Duodenal mucosa (tissue), 2 donors: ENCODE data around the gene RCAN3.

Experiments
- H3K27ac ChIP-seq: one replicate; pipeline ENCODE4 v1.7.0; 2013; ENCODE audit warnings: low read depth, low read length
- H3K27me3 ChIP-seq, 2 donors: one replicate each; pipeline ENCODE4 v1.7.0; 2013; ENCODE audit warnings: low read length in 2 of 2, control low read depth in 1 of 2; ENCODE audit not compliant: insufficient read depth in 2 of 2, control insufficient read depth in 1 of 2
- H3K36me3 ChIP-seq, 2 donors: one replicate each; pipeline ENCODE4 v1.7.0; 2013; ENCODE audit warnings: low read length in 2 of 2, control low read depth in 1 of 2; ENCODE audit not compliant: insufficient read depth in 2 of 2, control insufficient read depth in 1 of 2
- H3K4me1 ChIP-seq, 2 donors: one replicate each; pipeline ENCODE4 v1.7.0; 2013; ENCODE audit warnings: low read length in 2 of 2, control low read depth in 1 of 2; ENCODE audit not compliant: insufficient read depth in 2 of 2, control insufficient read depth in 1 of 2
- H3K4me3 ChIP-seq, 2 donors: one replicate each; pipeline ENCODE4 v1.7.0; 2013; ENCODE audit warnings: low read length in 2 of 2, low read depth in 1 of 2
- H3K9ac ChIP-seq, 2 donors: one replicate each; pipeline ENCODE4 v1.7.0; 2013; ENCODE audit warnings: low read length in 2 of 2, low read depth in 1 of 2
- H3K9me3 ChIP-seq, 2 donors: one replicate each; pipeline ENCODE4 v1.7.0; 2013; ENCODE audit warnings: low read length in 2 of 2, control low read depth in 1 of 2; ENCODE audit not compliant: control insufficient read depth in 1 of 2

Gene RCAN3

DNA sequence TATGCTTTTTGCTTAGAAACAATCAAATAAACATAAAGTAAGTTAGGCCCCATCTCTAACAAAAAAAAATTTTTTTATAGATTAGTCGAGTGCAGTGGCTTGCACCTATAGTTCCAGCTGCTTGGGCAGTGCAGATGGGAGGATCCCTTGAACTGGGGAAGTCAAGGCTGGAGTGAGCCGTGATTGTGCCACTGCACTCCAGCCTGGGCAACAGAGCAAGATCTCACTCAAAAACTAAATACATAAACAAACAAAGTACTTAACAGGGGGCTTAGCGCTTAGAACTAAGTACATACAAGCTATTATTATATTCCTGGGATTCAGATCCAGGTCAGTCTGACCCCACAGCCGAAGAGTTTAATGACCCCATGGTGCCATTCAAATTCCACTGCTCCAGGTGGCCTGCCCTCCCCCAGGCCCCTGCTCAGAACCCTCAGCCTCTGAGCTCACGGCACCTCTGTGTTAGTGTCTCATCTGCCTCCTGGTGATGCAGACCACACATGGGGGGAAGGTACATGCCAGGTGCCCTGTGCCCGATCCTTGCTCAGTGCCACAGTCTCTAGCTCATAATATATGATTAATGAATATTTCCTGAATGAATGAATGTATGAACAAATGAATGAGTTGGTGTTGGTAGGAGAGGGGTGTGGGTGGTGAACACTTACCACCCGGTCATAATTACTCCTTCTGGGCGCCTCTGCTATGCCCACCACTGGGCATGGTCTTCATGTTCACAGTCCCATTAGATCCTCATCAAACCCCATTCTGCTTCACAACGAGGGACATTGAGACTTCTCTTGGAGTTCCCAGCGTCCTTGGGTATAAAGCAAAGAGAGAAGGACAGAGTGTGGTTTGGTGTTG lies 67.9 kb downstream of the RCAN3 start:
- H3K4me1 ChIP-seq = peaks cover 8 to 15% of the 10 kb centered on the region in 2 donors
- H3K9ac ChIP-seq = no peak overlapping the region
- no peaks in the 10 kb centered on the region for H3K9me3 ChIP-seq
- no peaks in the 10 kb centered on the region for H3K36me3 ChIP-seq
- no peaks in the 10 kb centered on the region for H3K27me3 ChIP-seq
- H3K4me3 ChIP-seq = no peak overlapping the region
- no peak overlapping the region for H3K27ac ChIP-seq

DNA sequence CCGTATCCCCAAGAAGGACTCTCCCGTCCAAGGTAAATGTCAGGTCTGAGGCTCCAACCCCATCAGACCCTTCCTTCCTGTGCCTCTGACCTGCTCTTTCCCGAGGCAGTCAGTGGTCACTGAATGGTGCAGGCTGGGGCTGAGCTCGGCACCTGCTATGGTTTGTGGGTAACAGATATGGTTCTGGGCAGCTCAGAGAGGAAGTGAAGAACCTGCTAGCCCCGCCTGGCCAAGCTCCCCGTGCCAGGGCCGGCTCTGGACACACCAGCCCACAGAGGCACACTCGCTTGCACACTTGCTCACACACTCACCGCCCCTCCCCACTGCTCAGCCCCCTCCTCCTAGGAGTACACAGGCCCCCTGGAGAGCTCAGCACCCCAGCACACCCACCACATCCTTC lies 69.7 kb downstream of the RCAN3 start:
- H3K4me3 ChIP-seq = no peak overlapping the region
- no peaks in the 10 kb centered on the region for H3K36me3 ChIP-seq
- no peak overlapping the region for H3K27ac ChIP-seq
- peaks cover 8 to 14% of the 10 kb centered on the region in 2 donors for H3K4me1 ChIP-seq
- H3K9me3 ChIP-seq = no peaks in the 10 kb centered on the region
- H3K9ac ChIP-seq = no peak overlapping the region
- no peaks in the 10 kb centered on the region for H3K27me3 ChIP-seq

DNA sequence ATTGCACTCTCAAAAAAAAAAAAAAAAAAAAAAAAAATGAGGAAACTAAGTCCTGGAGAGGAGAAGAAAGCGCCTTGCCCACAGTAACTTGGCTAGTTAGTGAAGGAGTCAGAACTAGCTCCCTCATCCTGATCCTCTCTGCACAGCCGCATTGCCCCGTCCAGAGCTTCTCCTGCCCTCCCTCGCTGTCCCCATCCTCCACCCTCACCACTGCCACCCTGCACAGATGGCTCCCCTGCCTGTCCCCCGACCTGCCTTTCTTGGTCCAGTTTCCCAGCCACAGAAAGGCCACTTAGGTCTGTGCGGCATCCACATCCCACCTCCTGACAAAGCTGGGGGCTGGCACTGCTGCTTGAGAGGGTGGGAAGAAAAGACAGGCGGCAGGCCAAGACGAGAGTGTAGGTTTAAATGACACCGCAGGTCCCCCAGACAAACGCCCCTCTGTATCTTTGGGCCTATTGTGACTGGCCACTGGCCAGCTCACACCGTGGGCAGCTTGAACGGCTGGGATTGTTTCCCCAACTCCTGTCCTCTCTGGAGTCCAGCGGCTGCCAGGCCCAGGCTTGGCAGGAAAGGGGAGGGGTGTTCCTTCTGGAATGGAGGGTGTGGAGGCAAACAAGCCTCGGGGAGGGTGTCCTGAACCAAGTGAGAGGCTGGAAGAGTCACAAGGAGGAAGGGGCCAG lies 73.4 kb downstream of the RCAN3 start:
- Histone ChIP-seq H3K4me3 (no peak overlapping the region), H3K36me3 (no peaks in the 10 kb centered on the region), H3K4me1 (no peaks in the 10 kb centered on the region), H3K9me3 (no peaks in the 10 kb centered on the region), H3K27ac (no peak overlapping the region), H3K27me3 (no peaks in the 10 kb centered on the region), H3K9ac (no peak overlapping the region)

DNA sequence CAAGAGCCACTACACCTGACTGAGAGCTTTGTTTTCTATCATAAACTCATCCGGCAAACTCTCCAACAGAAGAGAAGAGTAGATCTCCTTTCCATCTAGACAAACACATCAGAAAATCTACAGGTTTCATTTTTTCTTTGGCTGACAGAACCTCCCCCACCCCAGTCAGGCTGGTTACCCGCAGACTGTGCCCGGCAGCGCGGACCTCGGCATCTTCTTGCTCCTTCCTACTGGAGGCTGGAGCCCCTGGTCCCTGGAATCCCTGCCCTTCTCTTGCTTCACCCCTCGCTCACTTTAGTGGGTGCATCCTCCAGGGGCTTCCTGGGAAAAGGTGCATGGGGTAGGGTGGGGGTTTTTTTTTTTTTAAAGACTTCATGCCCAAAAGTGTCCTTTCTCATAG lies 76.2 kb downstream of the RCAN3 start:
- no peaks in the 10 kb centered on the region for H3K27me3 ChIP-seq
- H3K9me3 ChIP-seq = no peaks in the 10 kb centered on the region
- no peak overlapping the region for H3K27ac ChIP-seq
- H3K9ac ChIP-seq = no peak overlapping the region
- no peaks in the 10 kb centered on the region for H3K4me1 ChIP-seq
- H3K36me3 ChIP-seq = no peaks in the 10 kb centered on the region
- H3K4me3 ChIP-seq = no peak overlapping the region

DNA sequence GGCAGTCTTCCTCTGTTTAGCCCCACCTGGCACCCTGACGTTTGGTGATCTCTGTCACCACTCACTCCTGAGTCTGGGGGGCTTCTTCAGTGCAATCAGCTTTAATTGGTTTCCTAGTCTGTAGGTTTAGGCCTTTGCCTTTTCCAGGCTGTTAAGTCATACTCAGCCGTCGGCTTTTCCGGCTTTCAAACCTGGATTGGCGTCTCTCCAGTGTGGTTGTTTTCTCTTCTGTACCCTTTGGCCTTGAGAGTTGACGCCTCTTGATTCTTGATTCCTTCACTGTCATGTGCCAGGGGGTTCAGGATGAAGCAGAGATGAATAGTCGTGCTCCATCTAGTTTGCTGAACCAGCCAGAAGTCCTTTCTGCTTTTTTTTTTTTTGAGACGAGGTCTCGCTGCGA lies 78.1 kb downstream of the RCAN3 start:
- no peaks in the 10 kb centered on the region for H3K4me1 ChIP-seq
- H3K9ac ChIP-seq = no peak overlapping the region
- H3K27me3 ChIP-seq = peaks cover 0 to 4% of the 10 kb centered on the region in 2 donors
- H3K9me3 ChIP-seq = no peaks in the 10 kb centered on the region
- no peaks in the 10 kb centered on the region for H3K36me3 ChIP-seq
- H3K27ac ChIP-seq = no peak overlapping the region
- H3K4me3 ChIP-seq = no peak overlapping the region

DNA sequence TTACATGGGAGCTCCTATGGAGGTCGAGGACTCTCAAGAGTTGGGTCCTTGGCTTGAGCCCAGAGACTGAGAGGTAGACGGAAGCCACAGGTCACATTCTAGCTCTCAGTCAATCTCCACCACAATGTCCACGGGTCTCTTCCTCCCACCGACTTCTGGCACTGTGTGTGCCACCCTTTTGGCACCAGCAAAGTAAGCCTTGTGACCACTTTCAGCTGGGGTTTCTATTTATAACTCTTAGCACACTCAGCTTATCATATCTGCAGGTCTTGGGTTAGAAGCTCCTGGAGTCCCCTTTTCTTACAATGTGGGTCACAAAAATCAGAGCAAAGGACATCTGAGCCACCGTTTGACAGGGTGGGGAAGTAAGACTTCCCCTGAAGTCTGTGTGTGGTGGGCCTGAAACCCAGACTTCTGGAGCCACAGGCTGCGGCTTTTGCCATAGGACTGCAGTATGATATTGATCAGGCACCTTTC lies 81.6 kb downstream of the RCAN3 start:
- H3K4me3 ChIP-seq = no peak overlapping the region
- H3K36me3 ChIP-seq = no peaks in the 10 kb centered on the region
- H3K9me3 ChIP-seq = no peaks in the 10 kb centered on the region
- H3K27me3 ChIP-seq = peaks cover 0 to 7% of the 10 kb centered on the region in 2 donors
- H3K4me1 ChIP-seq = no peaks in the 10 kb centered on the region
- H3K27ac ChIP-seq = no peak overlapping the region
- H3K9ac ChIP-seq = no peak overlapping the region

DNA sequence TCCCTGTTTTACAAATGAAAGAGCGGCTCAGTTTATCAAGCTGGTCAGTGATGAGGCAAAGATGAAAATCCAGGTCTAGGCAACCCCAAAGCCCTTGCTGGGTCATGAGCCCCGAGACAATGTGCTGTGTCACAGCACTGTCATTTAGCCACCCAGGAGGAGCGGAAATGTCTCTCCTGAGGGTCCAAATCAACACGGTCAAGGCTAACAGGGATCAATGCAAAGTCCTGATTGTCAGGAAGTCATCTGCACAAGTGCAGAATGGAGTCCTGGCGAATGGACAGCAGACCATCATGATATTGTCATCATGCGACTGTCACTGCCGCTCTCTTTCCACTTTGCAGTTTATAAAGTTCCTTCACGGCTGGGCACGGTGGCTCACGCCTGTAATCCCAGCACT lies 83.5 kb downstream of the RCAN3 start:
- H3K9me3 ChIP-seq = no peaks in the 10 kb centered on the region
- peaks cover 0 to 7% of the 10 kb centered on the region in 2 donors for H3K27me3 ChIP-seq
- no peak overlapping the region for H3K27ac ChIP-seq
- no peak overlapping the region for H3K9ac ChIP-seq
- H3K4me3 ChIP-seq = no peak overlapping the region
- no peaks in the 10 kb centered on the region for H3K4me1 ChIP-seq
- no peaks in the 10 kb centered on the region for H3K36me3 ChIP-seq

DNA sequence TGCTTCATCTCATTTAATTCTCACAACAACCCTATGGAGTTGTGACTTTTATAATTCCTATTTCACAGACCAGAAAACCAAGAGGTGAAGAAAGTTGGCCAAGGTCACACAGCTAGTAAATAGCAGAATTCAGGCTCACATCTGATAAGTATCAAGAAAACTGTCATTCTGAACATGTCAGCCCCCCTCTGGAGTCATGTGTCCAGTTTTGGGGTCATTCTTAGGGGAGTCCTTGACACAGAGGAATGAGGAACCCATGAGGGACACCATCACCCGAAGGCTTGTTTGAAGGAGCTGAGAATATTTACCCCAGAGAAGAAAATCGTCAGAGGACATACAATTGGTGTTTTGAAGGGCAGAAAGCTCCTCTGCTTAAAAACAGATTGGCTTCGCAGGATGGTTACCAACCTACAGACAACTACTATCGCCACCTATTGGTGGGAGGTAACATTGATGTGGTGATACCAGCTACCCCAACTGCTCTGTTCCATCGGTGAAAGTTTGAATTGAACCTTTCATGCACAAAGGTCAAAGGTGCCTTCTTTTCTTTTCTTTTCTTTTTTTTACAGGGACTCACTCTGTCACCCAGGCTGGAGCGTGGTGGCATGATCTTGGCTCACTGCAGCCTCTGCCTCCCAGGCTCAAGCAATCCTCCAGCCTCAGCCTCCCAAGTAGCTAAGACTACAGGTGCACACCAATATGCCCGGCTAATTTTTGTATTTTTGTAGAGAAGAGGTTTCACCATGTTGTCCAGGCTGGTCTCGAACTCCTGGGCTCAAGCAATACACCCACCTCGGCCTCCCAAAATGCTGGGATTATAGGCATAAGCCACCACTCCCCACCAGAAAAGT lies 84.6 kb downstream of the RCAN3 start:
- Histone ChIP-seq H3K27me3 (peaks cover 0 to 7% of the 10 kb centered on the region in 2 donors), H3K9me3 (no peaks in the 10 kb centered on the region), H3K36me3 (no peaks in the 10 kb centered on the region), H3K27ac (no peak overlapping the region), H3K4me3 (no peak overlapping the region), H3K4me1 (no peaks in the 10 kb centered on the region), H3K9ac (no peak overlapping the region)

DNA sequence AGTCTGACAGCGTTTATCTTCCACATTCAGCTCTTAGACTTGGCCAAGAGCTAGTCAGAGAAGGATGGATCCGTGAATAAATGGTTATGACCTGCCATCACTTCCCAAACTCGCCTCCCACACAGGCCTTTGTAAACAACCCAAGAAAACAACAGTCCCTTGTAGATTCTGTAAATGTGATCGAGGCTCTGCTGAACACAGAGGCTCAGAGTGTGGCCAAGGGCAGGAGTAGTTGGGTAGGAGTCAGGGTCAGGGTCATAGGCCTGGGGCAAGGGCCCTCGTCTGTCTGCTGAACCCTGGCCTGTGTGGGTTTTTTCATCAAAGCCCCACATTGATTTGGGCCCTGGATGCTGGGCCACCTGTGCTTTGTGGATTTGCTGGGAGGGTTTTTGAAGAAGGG lies 85.9 kb downstream of the RCAN3 start:
- no peak overlapping the region for H3K27ac ChIP-seq
- H3K4me1 ChIP-seq = no peaks in the 10 kb centered on the region
- no peaks in the 10 kb centered on the region for H3K9me3 ChIP-seq
- no peak overlapping the region for H3K9ac ChIP-seq
- H3K4me3 ChIP-seq = no peak overlapping the region
- H3K27me3 ChIP-seq = peaks cover 0 to 7% of the 10 kb centered on the region in 2 donors
- H3K36me3 ChIP-seq = no peaks in the 10 kb centered on the region

DNA sequence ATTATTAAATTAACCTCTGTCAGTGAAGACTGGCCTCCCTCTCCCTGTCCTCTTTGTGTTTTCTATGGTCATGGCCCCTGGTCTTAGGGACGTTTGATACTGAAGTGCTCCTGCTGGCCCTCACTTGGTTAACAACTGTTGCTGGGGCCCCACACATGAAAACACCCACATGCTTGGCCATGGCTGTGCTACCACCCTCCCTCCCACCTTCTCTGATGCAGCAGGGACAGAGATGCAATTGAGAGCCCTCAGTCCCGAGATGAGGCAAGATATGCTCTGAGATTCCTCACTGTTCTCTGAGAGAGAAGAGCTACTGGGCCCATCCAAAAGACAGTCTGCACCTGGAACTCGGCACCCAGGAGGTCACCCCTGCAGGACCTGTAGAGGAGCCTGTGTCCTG lies 86.6 kb downstream of the RCAN3 start:
- Histone ChIP-seq H3K36me3 (no peaks in the 10 kb centered on the region), H3K4me3 (no peak overlapping the region), H3K27me3 (peaks cover 0 to 7% of the 10 kb centered on the region in 2 donors)

More for the DNA sequence above, 86.6 kb downstream of the RCAN3 start:
- no peak overlapping the region for H3K27ac ChIP-seq
- no peak overlapping the region for H3K9ac ChIP-seq
- no peaks in the 10 kb centered on the region for H3K9me3 ChIP-seq
- no peaks in the 10 kb centered on the region for H3K4me1 ChIP-seq
